Ishikawa (cell line): ENCODE data around the gene SERINC5.

ENCODE experiments used
- CEBPB ChIP-seq: IDR thresholded peaks from 2 replicates; pipeline ENCODE4 v1.6.1; 2012
- CREB1 ChIP-seq: IDR thresholded peaks from 2 replicates; pipeline ENCODE4 v1.6.1; 2012; ENCODE audit warnings: low read depth
- EGR1 ChIP-seq: IDR thresholded peaks from 2 replicates; pipeline ENCODE4 v1.6.1; 2012
- EP300 ChIP-seq: IDR thresholded peaks from 2 replicates; pipeline ENCODE4 v1.6.1; 2012; ENCODE audit warnings: borderline replicate concordance
- FOXM1 ChIP-seq: IDR thresholded peaks from 2 replicates; pipeline ENCODE4 v1.6.1; 2012; ENCODE audit warnings: low read depth, borderline replicate concordance
- NFIC ChIP-seq: IDR thresholded peaks from 2 replicates; pipeline ENCODE4 v1.6.1; 2012
- RAD21 ChIP-seq: IDR thresholded peaks from 2 replicates; pipeline ENCODE4 v1.6.1; 2012; ENCODE audit warnings: low read depth
- REST ChIP-seq: IDR thresholded peaks from 2 replicates; pipeline ENCODE4 v1.6.1; 2012; ENCODE audit warnings: low read depth, mild to moderate bottlenecking
- TAF1 ChIP-seq: IDR thresholded peaks from 2 replicates; pipeline ENCODE4 v1.6.1; 2012; ENCODE audit warnings: low read depth, mild to moderate bottlenecking
- TCF12 ChIP-seq: IDR thresholded peaks from 2 replicates; pipeline ENCODE4 v1.6.1; 2012; ENCODE audit warnings: low read depth
- TEAD4 ChIP-seq: IDR thresholded peaks from 2 replicates; pipeline ENCODE4 v1.6.1; 2012
- YY1 ChIP-seq: IDR thresholded peaks from 2 replicates; pipeline ENCODE4 v1.6.1; 2012; ENCODE audit warnings: low read depth
- ZBTB7A ChIP-seq: IDR thresholded peaks from 2 replicates; pipeline ENCODE4 v1.6.1; 2012; ENCODE audit warnings: low read depth
- TF ChIP-seq, protein P1 (sequence below): IDR thresholded peaks from 2 replicates; pipeline ENCODE4 v1.6.1; 2012
- TF ChIP-seq, protein P2 (sequence below): IDR thresholded peaks from 2 replicates; pipeline ENCODE4 v1.6.1; 2012

SERINC5 gene

GRCh38 chr5:80077051-80077714 lies 178.7 kb downstream of the SERINC5 start:
- TF ChIP-seq, protein P1, sequence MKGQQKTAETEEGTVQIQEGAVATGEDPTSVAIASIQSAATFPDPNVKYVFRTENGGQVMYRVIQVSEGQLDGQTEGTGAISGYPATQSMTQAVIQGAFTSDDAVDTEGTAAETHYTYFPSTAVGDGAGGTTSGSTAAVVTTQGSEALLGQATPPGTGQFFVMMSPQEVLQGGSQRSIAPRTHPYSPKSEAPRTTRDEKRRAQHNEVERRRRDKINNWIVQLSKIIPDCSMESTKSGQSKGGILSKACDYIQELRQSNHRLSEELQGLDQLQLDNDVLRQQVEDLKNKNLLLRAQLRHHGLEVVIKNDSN = no peak
- TF ChIP-seq EGR1 (no peak), RAD21 (no peak), TAF1 (no peak), YY1 (no peak)

DNA sequence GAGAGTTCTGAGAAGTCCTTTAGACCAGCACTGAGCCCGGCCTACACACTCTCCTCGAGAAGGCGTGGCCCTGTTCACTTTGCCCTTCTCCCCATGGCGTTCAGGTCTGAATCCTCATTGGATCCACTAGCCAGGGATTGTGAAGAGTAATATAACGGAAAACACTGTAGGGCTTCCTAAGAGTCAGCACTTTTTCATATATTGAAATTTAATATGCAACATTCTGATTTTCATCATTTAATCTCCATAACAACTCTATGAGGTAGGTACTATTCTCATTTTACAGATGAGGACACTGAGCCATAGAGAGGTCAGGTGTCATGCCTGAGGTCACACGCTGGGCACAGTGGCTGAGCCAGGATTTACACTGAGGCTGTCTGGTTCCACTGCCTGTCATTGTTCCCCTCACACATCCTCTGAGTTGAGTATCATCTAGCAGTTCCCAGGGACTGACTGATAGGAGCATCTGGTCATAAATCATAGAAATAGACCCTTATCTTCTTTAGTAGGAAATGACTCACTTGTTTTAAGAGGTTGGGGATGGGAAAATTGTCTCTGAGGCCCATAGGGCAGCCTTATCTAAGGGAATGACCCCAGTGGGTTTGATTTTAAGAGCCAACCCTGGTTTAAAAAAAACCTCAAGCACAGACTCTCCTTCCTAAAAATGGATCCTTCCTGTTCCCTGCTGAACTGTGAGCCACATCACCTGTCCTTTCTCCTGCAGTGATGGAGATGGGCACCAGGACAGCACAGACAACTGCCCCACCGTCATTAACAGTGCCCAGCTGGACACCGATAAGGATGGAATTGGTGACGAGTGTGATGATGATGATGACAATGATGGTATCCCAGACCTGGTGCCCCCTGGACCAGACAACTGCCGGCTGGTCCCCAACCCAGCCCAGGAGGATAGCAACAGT lies 179.5 kb downstream of the SERINC5 start:
- TF ChIP-seq YY1 (no peak), EGR1 (no peak), REST (no peak), CEBPB (no peak), TAF1 (no peak), NFIC (no peak), TCF12 (no peak), CREB1 (no peak), FOXM1 (no peak), ZBTB7A (no peak), TEAD4 (no peak), EP300 (no peak)
- TF ChIP-seq, protein P1 = no peak
- TF ChIP-seq, protein P2, sequence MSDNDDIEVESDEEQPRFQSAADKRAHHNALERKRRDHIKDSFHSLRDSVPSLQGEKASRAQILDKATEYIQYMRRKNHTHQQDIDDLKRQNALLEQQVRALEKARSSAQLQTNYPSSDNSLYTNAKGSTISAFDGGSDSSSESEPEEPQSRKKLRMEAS = no peak

GRCh38 chr5:80072103-80073073 lies 183.5 kb downstream of the SERINC5 start:
- TF ChIP-seq ZBTB7A (no peak), EGR1 (no peak), RAD21 (no peak), TAF1 (no peak), NFIC (no peak), REST (no peak), TCF12 (no peak), EP300 (no peak), CEBPB (no peak), YY1 (no peak), CREB1 (no peak), TEAD4 (no peak), FOXM1 (no peak)
- TF ChIP-seq, protein P2 = no peak
- TF ChIP-seq, protein P1 = no peak

DNA sequence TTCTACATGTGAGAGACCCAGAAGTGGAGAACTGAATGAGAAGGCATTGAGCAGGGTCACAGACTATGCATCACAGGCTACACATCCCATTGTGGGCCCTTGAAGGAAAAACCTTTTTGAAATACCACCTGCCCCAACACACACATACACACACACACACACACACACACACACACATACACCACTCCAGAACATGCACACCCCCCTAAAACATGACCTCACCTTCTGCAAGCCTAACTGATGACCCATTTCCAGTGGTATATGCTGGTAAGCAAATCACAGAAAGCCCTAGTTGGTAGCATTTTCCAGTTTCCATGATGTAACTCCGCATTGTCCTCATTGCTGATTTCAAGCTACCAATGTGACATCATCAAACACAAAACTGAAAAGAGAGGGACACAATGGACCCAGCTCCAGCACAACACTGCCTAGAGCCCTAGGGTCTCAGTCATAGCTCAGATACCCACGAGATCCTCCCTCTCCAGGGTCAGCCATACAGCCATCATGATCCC lies 184.3 kb downstream of the SERINC5 start:
- TF ChIP-seq, protein P2 = no peak
- TF ChIP-seq TAF1 (no peak), ZBTB7A (no peak), TEAD4 (no peak), CEBPB (no peak), NFIC (no peak), EGR1 (no peak), REST (no peak), YY1 (no peak), CREB1 (no peak), FOXM1 (no peak), RAD21 (no peak), TCF12 (no peak), EP300 (no peak)
- TF ChIP-seq, protein P1 = no peak
